GM21717 (cell line): ENCODE measurements around the gene HTR5A.

Source experiments
- ATAC-seq: cut with Tn5 transposase; IDR thresholded peaks from one replicate; pipeline ENCODE4 v1.9.1; 2021; ENCODE audit warnings: mild to moderate bottlenecking, moderate library complexity; ENCODE audit not compliant: unreplicated experiment

Gene HTR5A

DNA sequence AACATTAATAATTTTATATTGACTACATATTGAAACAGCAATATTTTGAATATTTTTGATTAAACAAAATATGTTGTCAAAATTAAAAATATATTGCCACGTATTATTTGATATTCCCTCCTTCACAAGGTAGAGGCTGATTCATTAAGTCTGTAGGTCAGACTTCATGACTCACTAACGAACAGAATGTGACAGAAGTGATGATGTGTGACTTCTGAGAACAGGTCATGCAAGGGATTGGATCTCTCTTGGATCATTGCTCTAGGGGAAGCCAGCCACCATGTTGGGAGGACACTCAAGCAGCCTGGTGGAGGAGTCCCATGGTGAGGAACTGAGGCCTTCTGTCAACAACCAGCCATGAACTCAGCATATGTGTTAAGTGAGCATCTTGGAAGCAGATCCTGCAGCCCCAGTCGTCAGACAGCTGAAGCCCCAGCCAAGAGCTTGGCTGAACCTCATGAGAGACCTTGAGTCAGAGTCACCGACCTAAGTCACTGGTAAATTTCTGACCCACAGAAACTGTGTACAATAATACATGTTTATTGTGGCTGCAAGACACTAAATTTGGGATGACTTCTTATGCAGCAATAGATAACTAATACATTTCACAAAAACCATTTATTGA is 66.6 kb downstream of the HTR5A start:
- no peak for ATAC-seq
